WI38 (cell line): ENCODE data around the gene CARD10.
"Not testable (repeated sequence)": the region's sequence is repeated elsewhere in the genome, so short reads cannot be mapped to it uniquely, and the experiment has no call there.

Experiments used
- H3K4me3 ChIP-seq: 2 replicates; pipeline ENCODE4 v1.5.1; 2011; ENCODE audit warnings: low read depth, mild to moderate bottlenecking, control low read depth, low read length
- TF ChIP-seq, protein P1 (sequence below): IDR thresholded peaks from 2 replicates; pipeline ENCODE4 v1.5.1; 2012; ENCODE audit warnings: low read depth, mild to moderate bottlenecking, control low read depth, low read length

Gene CARD10

DNA sequence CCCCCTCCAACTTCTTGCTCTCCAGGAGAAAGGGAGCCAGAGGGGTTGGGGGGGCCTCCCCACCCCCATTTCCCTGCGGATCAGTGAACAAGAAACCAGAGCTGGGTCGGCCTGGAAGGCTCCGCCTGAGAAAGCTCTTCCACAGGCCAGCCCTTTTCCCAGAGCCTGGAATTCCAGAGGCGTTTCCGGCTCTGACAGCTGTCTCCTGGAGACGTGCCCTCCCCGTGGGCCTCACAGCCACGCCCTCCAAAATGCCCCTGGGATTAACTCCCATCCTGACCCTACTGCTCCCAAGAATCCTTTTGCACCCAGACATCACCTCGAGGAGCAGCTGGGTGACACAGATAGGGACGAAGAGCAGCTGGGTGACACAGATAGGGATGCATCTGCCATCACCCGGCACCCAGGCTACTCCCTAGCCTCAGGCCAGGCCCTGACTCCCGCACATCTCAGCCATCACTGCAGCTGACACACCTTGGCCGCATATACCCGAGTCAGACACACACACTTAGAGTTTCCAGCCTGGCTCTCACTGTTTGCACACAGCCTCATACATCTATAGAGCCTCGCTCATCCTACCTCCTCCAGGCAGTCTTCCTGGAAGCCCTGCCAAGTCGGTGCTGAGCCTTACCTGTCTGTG lies 33.4 kb upstream of the CARD10 start:
- no peak overlapping the region for H3K4me3 ChIP-seq

DNA sequence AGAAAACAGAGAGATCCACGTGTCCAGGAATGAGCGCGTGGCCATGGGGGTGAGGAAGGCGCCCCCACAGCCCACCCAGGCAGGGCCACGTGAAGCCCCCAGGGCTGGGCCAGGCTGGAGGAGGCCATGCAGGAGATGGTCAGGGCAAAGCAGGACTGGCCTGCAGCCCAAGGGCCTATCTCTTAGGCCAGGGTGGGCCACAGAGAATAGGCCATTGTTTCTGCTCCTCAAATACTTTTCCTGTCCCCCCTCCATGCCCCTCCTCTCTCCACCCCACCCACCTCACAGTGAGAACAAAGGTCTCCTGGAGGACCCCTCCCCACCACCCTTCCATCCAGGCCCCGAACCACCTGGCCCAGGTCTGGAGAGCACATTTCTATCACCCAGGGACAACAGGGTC lies 32.8 kb upstream of the CARD10 start:
- H3K4me3 ChIP-seq = no peak overlapping the region
- TF ChIP-seq, protein P1, sequence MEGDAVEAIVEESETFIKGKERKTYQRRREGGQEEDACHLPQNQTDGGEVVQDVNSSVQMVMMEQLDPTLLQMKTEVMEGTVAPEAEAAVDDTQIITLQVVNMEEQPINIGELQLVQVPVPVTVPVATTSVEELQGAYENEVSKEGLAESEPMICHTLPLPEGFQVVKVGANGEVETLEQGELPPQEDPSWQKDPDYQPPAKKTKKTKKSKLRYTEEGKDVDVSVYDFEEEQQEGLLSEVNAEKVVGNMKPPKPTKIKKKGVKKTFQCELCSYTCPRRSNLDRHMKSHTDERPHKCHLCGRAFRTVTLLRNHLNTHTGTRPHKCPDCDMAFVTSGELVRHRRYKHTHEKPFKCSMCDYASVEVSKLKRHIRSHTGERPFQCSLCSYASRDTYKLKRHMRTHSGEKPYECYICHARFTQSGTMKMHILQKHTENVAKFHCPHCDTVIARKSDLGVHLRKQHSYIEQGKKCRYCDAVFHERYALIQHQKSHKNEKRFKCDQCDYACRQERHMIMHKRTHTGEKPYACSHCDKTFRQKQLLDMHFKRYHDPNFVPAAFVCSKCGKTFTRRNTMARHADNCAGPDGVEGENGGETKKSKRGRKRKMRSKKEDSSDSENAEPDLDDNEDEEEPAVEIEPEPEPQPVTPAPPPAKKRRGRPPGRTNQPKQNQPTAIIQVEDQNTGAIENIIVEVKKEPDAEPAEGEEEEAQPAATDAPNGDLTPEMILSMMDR = no peak

More for the DNA sequence above, 33.4 kb upstream of the CARD10 start:
- TF ChIP-seq, protein P1 = no peak

DNA sequence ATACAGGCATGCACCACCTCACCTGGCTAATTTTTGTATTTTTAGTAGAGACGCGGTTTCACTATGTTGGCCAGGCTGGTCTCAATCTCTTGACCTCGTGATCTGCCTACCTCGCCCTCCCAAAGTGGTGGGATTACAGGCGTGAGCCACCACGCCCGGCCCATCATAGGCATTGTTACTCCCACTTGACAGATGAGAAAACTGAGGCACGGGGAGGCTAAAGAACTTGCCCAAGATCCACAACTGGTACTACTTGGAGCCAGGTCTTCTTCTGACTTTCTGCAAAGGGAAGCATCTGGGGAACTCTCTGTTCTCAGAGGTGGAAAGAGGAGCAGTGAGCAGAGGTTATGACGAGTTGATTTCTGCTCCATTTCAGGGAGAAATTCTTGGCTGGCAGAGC lies 31.7 kb upstream of the CARD10 start:
- H3K4me3 ChIP-seq = not testable (repeated sequence)

DNA sequence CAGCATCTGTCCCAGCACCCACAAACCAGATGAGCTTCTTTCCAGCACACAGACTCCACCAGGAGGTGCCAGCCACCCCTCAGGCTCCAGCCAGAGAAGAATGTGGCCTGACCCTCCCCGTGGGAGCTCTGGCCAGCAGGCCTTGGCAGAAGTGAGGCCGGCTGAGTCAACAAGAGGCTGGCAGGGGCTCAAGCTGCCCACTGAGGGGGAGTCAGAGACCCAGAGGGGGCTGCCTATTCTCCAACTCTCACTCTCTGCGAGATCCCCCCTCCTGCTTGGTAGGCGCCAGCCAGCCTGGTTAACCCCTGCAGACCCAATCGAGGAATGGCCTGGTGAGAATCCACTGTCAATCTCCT lies 30.5 kb upstream of the CARD10 start:
- H3K4me3 ChIP-seq = no peak overlapping the region
- TF ChIP-seq, protein P1 = peak; percentile 28; the same call in 1 of the 2 replicates

DNA sequence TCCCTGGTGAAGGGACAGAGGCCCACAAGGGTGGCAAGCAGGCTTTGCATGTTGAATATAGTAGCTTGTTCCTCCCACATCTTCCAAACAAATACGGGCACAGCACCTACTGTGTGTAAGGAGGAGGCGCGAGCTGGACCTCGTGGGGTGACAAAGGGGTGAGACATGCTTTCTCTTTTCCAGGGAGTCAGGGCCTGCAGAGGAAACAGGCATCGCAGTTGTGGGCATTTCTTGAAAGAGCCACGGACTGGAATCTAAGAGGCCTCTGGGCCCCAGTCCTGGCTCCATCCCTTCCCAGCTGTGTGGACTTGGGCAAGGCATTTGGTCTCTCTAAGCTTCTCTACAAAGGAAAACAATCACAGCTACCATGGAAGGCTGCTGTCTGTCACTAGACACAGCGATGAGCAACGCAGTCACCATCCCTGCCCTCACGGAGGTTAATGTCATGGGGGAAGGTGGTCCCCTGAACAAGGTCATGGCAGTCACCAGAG lies 28.1 kb upstream of the CARD10 start:
- no peak overlapping the region for H3K4me3 ChIP-seq
- TF ChIP-seq, protein P1 = no peak

DNA sequence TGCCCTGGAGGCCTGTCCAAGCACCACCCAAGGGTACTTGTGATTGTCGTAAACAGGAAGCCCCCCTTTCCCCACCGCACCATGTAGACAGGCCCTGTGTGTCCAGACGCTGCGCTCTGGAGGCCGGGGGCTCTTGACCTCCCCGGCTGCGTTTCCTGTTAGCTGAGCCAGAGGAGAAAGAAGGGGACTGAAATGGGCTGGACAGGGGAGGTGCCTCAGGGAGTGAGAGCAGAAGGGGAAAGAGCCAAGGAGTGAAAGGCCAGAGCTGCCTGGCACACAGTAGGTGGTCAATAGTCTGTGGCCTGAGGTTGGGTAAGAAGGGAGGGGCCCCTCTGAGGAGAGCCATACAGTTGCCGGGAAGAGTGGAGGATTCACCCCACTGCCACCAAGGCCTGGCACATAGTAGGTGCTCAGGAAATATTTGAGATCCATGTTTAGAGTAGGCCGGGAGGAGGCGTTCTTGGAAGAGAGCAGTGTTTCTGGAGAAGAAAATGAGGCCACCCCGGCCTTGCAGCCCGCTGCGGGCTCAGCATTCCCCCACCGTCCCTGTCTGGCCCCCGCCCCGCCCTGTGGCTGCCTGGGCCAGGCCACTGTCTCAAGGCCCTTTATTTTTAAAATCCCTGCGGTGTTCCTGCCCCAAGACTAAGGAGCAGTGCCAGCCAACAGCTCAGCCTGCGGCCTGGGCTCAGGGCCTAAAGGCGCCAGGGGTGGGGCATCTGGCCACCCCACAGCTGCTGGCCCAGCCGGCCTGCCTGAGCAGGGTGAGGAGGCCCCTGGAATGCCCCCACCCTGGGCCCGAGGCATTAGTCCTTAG lies 27.4 kb upstream of the CARD10 start:
- TF ChIP-seq, protein P1 = no peak
- H3K4me3 ChIP-seq = no peak overlapping the region

DNA sequence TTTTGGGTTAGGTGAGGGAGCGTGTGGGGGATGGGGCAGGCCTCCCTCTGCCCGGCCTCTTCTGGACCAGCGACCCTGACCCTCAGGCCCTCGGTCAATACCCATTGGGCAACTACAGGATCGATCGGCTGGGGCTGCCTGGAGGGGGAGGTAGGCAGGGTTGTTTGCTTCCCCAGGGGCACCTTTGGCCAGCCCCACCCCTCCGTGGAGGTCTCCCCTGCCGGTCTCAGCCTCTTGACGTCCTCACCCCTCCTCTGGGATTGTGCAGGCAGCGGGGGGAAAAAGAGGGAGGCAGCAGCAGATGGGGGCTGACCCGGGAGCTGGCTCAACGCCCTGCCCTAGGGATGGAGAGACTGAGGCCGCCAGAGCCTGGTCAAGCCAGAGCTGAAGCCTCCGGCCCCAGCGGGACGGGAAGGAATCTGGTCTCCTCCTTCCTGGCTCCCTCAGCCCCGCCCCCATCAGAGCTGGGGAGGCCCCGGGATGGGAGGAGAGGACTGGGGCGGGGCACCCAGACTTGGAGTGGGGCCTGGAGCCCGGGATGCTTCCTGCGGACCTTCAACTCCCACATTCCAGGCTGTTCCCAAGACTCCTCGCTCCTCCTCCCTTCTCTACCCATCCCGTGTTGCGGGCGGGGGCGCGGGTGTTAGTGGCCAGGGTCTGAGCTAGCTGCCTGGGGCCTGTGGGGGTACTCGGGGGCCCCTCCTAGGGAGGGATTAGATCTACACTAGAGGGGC lies 26.7 kb upstream of the CARD10 start:
- H3K4me3 ChIP-seq = peak overlapping the region; percentile 52
- TF ChIP-seq, protein P1 = no peak
